H54 (cell line): ENCODE results near the gene TOR3A.

Source experiments
- DNase-seq: peaks from one replicate; pipeline ENCODE4 v3.0.0; 2011; ENCODE audit warnings: low spot score, mixed read lengths; ENCODE audit not compliant: insufficient read length
- FAIRE-seq: peaks from 3 replicates; lab custom pipeline; 2011; peaks lifted over from hg19 to GRCh38; lab: Jason Lieb, UNC
- POLR2A ChIP-seq: IDR thresholded peaks from 2 replicates; pipeline ENCODE4 v1.6.1; 2011; ENCODE audit warnings: low read depth, mild to moderate bottlenecking, low read length

TOR3A gene

DNA sequence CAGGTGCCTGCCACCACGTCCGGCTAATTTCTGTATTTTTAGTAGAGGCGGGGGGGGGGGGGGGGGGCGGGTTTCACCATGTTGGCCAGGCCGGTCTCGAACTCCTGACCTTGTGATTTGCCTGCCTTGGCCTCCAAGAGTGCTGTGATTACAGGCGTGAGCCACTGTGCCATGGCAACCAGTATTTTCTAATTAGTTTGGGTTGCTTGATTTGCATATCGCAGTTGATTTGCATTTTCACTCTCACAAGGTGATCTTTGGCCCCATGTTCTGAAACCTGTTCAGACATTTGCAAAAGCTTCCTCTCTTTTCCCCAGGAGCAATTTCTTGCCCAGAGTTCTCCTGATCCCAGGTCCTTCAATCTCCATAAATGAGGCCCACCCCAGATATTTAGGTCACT, 1.7 kb downstream of the TOR3A start:
- no peak for FAIRE-seq
- no peak for TF ChIP-seq POLR2A
- DNase-seq = no peak

- no peak for FAIRE-seq
- peak; percentile 51 for DNase-seq
- no peak for TF ChIP-seq POLR2A
Observed at GRCh38 chr1:179087665-179088064, 5.8 kb downstream of the TOR3A start.

- no peak for FAIRE-seq
- TF ChIP-seq POLR2A = no peak
- DNase-seq = no peak
Observed at GRCh38 chr1:179089827-179090482, 8.1 kb downstream of the TOR3A start.

GRCh38 chr1:179090522-179090921, 8.7 kb downstream of the TOR3A start:
- FAIRE-seq (no peak), DNase-seq (no peak)
- TF ChIP-seq POLR2A = no peak

- FAIRE-seq = no peak
- TF ChIP-seq POLR2A = no peak
Observed at GRCh38 chr1:179090923-179091322, 9.1 kb downstream of the TOR3A start.

DNA sequence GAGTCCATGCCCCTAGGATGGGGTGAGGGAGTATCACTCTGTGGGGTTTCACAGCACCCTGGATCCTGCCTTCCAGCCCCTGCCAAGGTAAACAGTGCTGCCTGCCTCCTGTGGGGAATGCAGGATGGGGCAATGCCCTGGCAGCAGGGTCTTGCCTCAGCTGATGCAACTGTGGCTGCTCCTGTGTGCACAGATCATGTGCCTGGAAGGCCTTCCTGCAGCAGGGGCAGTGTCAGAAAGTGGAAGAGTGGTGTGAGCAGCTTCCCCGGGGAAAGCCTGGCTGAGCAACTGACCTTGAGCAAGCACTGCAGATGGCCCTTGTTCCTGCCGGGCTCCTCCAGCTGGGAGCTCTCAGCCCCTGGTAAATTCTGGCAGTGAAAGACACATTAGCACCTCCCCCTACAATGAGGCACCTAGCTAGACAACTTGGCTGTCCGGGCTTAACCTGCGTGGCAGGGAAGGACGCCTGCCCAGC, 9.9 kb downstream of the TOR3A start:
- FAIRE-seq (no peak), DNase-seq (no peak)
- no peak for TF ChIP-seq POLR2A

More at GRCh38 chr1:179090923-179091322, 9.1 kb downstream of the TOR3A start:
- DNase-seq = no peak

DNA sequence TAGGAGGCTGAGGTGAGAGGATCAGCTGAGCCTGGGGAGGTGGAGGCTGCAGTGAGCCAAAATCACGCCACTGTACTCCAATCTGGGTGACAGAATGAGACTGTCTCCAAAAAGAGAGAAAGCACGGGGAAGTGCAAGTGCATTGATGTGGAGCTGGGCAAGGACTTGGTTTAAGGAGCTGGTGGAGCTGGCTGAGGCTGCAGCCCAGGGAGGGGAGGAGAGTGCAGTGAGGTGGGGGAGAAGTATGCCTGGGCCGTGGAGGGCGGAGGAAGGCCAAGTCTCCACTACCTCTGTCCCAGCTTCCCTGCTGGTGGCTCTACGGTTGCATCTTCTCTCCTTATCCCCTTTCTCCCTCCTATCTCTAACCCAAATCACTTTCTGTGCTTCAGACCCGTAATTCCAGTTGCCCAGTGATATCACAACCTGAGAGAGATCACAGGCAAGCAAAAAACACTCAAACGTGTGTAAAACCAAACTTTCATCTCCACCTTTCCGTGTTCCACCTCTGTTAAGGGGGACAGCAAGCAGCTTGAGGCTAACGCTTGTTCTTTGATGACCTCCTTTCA, 11.1 kb downstream of the TOR3A start:
- FAIRE-seq = no peak
- no peak for DNase-seq
- TF ChIP-seq POLR2A = no peak

- DNase-seq (no peak), FAIRE-seq (no peak)
- no peak for TF ChIP-seq POLR2A
Observed at GRCh38 chr1:179094818-179095217, 12.9 kb downstream of the TOR3A start.

- FAIRE-seq (no peak), DNase-seq (no peak)
- no peak for TF ChIP-seq POLR2A
Observed at GRCh38 chr1:179095377-179095776, 13.5 kb downstream of the TOR3A start.

DNA sequence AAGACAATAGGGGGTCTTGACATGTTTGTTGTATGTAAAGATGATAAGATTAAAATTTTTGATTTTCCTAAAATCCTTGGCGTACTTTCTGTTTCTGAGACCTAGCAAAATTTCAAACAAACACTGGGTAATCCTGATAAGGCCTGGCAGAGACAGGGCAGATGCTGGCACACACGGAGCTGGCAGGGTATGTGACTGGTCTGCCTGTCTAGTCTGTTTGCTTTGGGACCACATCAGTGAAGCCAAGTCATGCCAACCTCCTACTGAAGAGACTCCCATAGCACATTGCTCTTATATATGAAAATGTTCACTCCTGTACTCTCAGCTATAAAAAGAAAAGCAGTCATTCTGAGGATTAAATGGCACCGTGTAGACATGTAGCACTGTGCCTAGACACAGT, 14.1 kb downstream of the TOR3A start:
- FAIRE-seq (no peak), DNase-seq (no peak)
- no peak for TF ChIP-seq POLR2A

- no peak for FAIRE-seq
- TF ChIP-seq POLR2A = no peak
- no peak for DNase-seq
Observed at GRCh38 chr1:179099891-179100290, 18.0 kb downstream of the TOR3A start.

GRCh38 chr1:179101566-179101965, 19.7 kb downstream of the TOR3A start:
- no peak for TF ChIP-seq POLR2A
- FAIRE-seq = no peak
- no peak for DNase-seq

DNA sequence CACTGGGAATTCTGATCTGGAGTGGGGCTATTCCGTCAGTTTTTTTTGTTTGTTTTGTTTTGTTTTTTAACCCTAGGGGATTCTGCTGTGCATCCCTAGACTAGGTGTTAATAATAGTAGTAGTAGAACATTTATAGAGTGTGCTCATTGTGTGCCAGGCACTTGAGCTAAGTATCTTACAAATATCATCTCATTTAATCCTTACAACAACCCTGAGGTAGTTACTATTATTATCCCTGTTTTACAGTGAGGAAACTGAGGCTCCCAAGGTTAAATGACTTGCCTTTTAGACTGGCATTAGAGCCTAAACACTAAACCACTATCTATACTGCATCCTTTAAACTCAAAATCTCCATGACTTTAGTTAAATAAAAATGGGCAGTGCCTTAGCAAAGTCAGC, 22.1 kb downstream of the TOR3A start:
- TF ChIP-seq POLR2A = no peak
- FAIRE-seq (no peak), DNase-seq (no peak)

- TF ChIP-seq POLR2A = no peak
- DNase-seq (no peak), FAIRE-seq (no peak)
Observed at GRCh38 chr1:179104611-179105250, 22.9 kb downstream of the TOR3A start.
